Spleen (tissue), 7 donors: ENCODE measurements around the gene PRKG1.
A peak's percentile ranks its signal among the peaks of the same experiment; 100 is the strongest.

Experiments used
- POLR2AphosphoS5 ChIP-seq, 3 donors: sonication (generic); formaldehyde crosslinking; IDR thresholded peaks; one replicate each; pipeline ENCODE4 v1.5.1; 2017; ENCODE audit warnings: antibody characterized with exemption in 3 of 3
- TF ChIP-seq, protein P1 (sequence below), 11 experiments: fragments of 200-600 bp in 7 of 11; fragments of 450-650 bp in 4 of 11; sonication (generic) in 4 of 11; IDR thresholded peaks in 8 of 11; conservative IDR thresholded peaks in 3 of 11; 1 replicate in 7 of 11; 2 replicates in 4 of 11; pipeline versions ENCODE4 v1.4.0 to v1.8.0; 2016 to 2021; ENCODE audit warnings: antibody characterized with exemption in 11 of 11, inconsistent platforms in 4 of 11, mild to moderate bottlenecking in 1 of 11
- donor health status: DM: no; HTN: no; CAD: no; lungs with moderate emphysema.
- donor health status: DM: no; HTN: no; CAD: no.
- donor health status: DM: no; HTN: no; CAD: no.

DNA sequence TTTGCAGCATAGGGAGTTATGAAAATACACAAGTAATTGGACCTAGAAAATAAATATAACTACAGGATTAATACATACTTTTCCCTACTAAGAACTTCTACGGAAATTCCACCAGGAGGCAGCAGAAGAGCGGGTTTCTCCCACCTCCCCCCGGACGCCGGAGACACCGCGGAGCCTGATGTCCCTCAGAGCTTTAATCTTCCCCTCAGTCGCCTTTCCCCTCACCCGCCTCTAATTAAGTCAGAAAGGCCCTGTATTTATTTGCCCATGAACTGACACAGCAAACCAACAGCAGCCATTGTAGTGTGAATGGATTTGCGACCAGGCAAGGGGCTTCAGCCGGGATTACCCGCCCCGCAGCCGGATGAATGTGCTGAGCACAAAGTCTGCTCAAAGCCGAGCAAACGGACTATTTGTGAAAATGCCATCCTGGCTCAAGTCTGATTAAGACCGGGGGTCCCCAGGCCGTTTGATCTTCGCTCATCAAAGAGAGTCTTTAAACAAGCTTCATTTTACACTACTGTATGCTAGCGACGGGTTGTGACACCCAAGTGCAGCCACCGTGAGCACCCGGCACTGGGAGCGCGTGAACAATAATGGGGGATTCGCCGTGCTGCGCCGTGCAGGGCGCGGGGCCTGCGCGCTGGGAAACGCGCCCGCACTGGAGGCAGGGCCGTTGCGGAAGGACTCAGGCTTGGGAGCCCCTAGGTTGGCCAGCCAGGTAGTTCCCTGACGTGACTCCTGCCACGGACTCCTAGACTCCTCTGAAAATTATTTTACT is 1234.2 kb downstream of the PRKG1 start:
- TF ChIP-seq, protein P1, sequence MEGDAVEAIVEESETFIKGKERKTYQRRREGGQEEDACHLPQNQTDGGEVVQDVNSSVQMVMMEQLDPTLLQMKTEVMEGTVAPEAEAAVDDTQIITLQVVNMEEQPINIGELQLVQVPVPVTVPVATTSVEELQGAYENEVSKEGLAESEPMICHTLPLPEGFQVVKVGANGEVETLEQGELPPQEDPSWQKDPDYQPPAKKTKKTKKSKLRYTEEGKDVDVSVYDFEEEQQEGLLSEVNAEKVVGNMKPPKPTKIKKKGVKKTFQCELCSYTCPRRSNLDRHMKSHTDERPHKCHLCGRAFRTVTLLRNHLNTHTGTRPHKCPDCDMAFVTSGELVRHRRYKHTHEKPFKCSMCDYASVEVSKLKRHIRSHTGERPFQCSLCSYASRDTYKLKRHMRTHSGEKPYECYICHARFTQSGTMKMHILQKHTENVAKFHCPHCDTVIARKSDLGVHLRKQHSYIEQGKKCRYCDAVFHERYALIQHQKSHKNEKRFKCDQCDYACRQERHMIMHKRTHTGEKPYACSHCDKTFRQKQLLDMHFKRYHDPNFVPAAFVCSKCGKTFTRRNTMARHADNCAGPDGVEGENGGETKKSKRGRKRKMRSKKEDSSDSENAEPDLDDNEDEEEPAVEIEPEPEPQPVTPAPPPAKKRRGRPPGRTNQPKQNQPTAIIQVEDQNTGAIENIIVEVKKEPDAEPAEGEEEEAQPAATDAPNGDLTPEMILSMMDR (IDR thresholded peaks at IDR 0.05 in 8 of 11, conservative IDR thresholded peaks at IDR 0.05 in 3 of 11): peak in 10 of 11 experiments; percentile 17 to 71 (median 48)
- no peak for TF ChIP-seq POLR2AphosphoS5 (IDR thresholded peaks at IDR 0.05)
